ENCODE data around the gene TAT.

GRCh38 chr16:71593048-71593999 is 16.4 kb upstream of the TAT start:
- TF ChIP-seq POLR2A (IDR thresholded peaks at IDR 0.05) (no peak), CTCF (IDR thresholded peaks at IDR 0.05) (no peak)

Data from body of pancreas (tissue), 4 donors.